ENCODE measurements around the gene HEATR5B.
"Not testable (repeated sequence)": the region's sequence is repeated elsewhere in the genome, so short reads cannot be mapped to it uniquely, and the experiment has no call there.

The HEATR5B gene

DNA sequence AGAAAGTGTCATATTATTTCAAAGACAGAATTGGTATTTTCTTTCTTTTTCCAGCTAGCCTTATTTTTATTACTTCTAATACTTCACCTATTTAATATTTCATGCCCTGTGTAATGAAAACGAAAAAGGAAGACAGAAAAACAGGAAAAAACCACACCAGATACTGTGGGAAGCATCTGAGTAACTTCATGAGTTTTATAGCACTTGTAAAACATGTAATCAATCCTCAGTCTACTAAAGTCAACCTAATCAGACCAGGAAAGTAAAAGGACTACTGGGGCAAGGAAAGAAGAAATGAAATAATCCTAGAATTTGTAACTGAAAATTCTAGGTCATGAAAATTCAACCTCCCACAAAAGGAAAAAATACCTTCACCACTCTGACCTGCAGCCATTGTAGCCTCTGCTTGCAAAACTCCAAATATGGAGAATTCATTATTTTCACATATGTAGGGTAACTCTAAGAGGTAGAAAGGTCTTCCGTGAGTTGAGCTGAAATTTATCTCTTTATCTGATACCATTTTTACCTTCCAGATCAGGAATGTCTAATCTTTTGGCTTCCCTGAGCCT lies 83.1 kb downstream of the HEATR5B start:
- Histone ChIP-seq H3K27ac (ENCODE audit: low read depth, low read length) (no peak overlapping the region), H3K36me3 (ENCODE audit: control insufficient read depth, low read length) (peaks cover 32% of the 10 kb centered on the region), H3K4me3 (ENCODE audit: low read length) (no peak overlapping the region), H3K9me2 (replicated peaks; ENCODE audit: control insufficient read depth, low read length) (no peaks in the 10 kb centered on the region), H3K4me2 (ENCODE audit: low read length) (no peak overlapping the region), H3K9me3 (ENCODE audit: control insufficient read depth, insufficient read depth, low read length) (no peaks in the 10 kb centered on the region), H3K79me2 (ENCODE audit: control insufficient read depth, low read length) (no peaks in the 10 kb centered on the region), H3F3A (ENCODE audit: control insufficient read depth, insufficient read depth) (no peaks in the 10 kb centered on the region), H3K27me3 (ENCODE audit: control insufficient read depth, low read length) (no peaks in the 10 kb centered on the region), H3K4me1 (ENCODE audit: control insufficient read depth, low read length) (0 out of 2 replicates have a peak, but pooled peaks cover 4% of the 10 kb centered on the region), H4K20me1 (ENCODE audit: control insufficient read depth, insufficient read depth, low read depth, low read length) (no peaks in the 10 kb centered on the region)
- TF ChIP-seq, protein P1, sequence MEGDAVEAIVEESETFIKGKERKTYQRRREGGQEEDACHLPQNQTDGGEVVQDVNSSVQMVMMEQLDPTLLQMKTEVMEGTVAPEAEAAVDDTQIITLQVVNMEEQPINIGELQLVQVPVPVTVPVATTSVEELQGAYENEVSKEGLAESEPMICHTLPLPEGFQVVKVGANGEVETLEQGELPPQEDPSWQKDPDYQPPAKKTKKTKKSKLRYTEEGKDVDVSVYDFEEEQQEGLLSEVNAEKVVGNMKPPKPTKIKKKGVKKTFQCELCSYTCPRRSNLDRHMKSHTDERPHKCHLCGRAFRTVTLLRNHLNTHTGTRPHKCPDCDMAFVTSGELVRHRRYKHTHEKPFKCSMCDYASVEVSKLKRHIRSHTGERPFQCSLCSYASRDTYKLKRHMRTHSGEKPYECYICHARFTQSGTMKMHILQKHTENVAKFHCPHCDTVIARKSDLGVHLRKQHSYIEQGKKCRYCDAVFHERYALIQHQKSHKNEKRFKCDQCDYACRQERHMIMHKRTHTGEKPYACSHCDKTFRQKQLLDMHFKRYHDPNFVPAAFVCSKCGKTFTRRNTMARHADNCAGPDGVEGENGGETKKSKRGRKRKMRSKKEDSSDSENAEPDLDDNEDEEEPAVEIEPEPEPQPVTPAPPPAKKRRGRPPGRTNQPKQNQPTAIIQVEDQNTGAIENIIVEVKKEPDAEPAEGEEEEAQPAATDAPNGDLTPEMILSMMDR (IDR thresholded peaks at IDR 0.05; ENCODE audit: low read depth, low read length, poor library complexity, severe bottlenecking) = no peak
- no peak for TF ChIP-seq EZH2phosphoT487 (IDR thresholded peaks at IDR 0.05; ENCODE audit: borderline replicate concordance, low read length)

DNA sequence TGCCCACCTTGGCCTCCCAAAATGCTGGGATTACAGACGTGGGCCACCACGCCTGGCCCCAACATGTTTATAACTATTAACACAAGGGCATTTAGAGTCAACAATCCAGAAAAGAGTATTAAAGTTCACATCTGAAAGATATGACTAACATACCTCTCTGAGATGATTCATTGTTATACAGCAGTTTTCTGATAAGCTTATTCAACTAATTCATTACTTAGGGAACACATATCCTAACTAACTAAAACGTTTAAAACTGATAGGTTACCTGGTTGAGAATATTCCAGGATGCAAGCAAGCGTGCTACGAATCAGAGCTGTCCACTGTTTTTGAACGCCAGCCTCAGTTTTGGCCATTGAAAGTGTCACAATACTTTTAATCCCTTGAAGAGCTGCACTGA lies 83.9 kb downstream of the HEATR5B start:
- no peaks in the 10 kb centered on the region for H3K9me2 ChIP-seq (replicated peaks; ENCODE audit: control insufficient read depth, low read length)
- no peaks in the 10 kb centered on the region for H4K20me1 ChIP-seq (ENCODE audit: control insufficient read depth, insufficient read depth, low read depth, low read length)
- H3K79me2 ChIP-seq (ENCODE audit: control insufficient read depth, low read length) = no peaks in the 10 kb centered on the region
- no peaks in the 10 kb centered on the region for H3F3A ChIP-seq (ENCODE audit: control insufficient read depth, insufficient read depth)
- no peak overlapping the region for H3K4me3 ChIP-seq (ENCODE audit: low read length)
- H3K27me3 ChIP-seq (ENCODE audit: control insufficient read depth, low read length) = no peaks in the 10 kb centered on the region
- H3K4me1 ChIP-seq (ENCODE audit: control insufficient read depth, low read length) = 0 out of 2 replicates have a peak, but pooled peaks cover 3% of the 10 kb centered on the region
- no peaks in the 10 kb centered on the region for H3K9me3 ChIP-seq (ENCODE audit: control insufficient read depth, insufficient read depth, low read length)
- peaks cover 29% of the 10 kb centered on the region for H3K36me3 ChIP-seq (ENCODE audit: control insufficient read depth, low read length)
- no peak for TF ChIP-seq EZH2phosphoT487 (IDR thresholded peaks at IDR 0.05; ENCODE audit: borderline replicate concordance, low read length)
- TF ChIP-seq, protein P1 (IDR thresholded peaks at IDR 0.05; ENCODE audit: low read depth, low read length, poor library complexity, severe bottlenecking) = no peak
- no peak overlapping the region for H3K27ac ChIP-seq (ENCODE audit: low read depth, low read length)
- no peak overlapping the region for H3K4me2 ChIP-seq (ENCODE audit: low read length)

DNA sequence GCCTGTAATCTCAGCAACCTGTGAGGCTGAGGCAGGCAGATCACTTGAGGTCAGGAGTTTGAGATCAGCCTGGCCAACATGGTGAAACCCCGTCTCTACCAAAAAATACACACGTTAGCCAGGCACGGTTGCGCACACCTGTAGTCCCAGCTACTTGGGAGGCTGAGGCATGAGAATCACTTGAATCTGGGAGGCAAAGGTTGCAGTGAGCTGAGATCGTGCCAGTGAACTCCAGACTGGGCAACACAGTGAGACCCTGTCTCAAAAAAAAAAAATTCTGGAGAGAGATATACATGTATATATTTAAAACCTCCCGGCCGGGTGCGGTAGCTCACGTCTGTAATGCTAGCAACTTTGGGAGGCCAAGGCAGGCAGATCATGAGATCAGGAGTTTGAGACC lies 84.8 kb downstream of the HEATR5B start:
- H3K36me3 ChIP-seq (ENCODE audit: control insufficient read depth, low read length) = peaks cover 20% of the 10 kb centered on the region
- not testable (repeated sequence) for H3K9me2 ChIP-seq (replicated peaks; ENCODE audit: control insufficient read depth, low read length); H3K4me3 ChIP-seq (ENCODE audit: low read length); H3F3A ChIP-seq (ENCODE audit: control insufficient read depth, insufficient read depth); H3K4me1 ChIP-seq (ENCODE audit: control insufficient read depth, low read length); H3K27me3 ChIP-seq (ENCODE audit: control insufficient read depth, low read length); H3K27ac ChIP-seq (ENCODE audit: low read depth, low read length); H3K79me2 ChIP-seq (ENCODE audit: control insufficient read depth, low read length); H4K20me1 ChIP-seq (ENCODE audit: control insufficient read depth, insufficient read depth, low read depth, low read length); H3K9me3 ChIP-seq (ENCODE audit: control insufficient read depth, insufficient read depth, low read length); H3K4me2 ChIP-seq (ENCODE audit: low read length)

DNA sequence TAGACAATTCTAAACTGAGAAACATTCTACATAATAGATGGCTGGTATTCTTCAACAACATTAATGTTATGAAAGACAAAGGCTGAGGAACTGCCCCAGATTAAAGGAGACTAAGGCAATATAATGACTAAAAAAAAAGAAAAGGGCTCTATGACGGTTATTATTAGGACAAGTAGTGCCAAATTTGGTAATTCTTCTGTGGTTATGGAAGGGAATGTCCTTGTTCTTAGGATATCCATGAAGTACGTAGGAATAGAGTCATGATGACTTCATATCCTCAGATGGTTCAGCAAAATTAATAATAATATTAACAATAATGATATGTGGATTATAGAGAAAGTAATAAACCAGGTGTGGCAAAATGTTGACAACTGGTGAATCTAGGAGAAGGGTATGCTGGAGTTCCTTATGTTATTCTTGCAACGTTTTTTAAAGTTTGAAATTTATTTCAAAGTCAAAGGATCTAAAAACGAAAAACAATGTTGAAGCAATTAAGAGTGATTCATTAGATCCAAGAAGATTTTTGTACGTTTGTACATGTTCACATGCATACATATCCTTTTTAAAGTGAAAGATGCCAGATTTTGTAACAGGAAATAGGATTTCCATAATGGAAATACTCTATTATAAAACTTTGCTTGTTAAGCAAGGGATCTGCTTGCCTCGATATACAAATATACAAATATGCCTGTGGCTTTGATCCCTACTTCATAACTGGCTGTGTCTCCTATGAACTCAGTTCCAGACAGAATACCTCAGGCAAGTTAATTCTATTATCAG lies 90.1 kb downstream of the HEATR5B start:
- H4K20me1 ChIP-seq (ENCODE audit: control insufficient read depth, insufficient read depth, low read depth, low read length) = no peaks in the 10 kb centered on the region
- no peaks in the 10 kb centered on the region for H3K4me1 ChIP-seq (ENCODE audit: control insufficient read depth, low read length)
- no peak for TF ChIP-seq EZH2phosphoT487 (IDR thresholded peaks at IDR 0.05; ENCODE audit: borderline replicate concordance, low read length)
- TF ChIP-seq, protein P1 (IDR thresholded peaks at IDR 0.05; ENCODE audit: low read depth, low read length, poor library complexity, severe bottlenecking) = no peak
- no peak overlapping the region for H3K27ac ChIP-seq (ENCODE audit: low read depth, low read length)
- H3F3A ChIP-seq (ENCODE audit: control insufficient read depth, insufficient read depth) = 0 out of 2 replicates have a peak, but pooled peaks cover 6% of the 10 kb centered on the region
- no peaks in the 10 kb centered on the region for H3K9me3 ChIP-seq (ENCODE audit: control insufficient read depth, insufficient read depth, low read length)
- H3K27me3 ChIP-seq (ENCODE audit: control insufficient read depth, low read length) = no peaks in the 10 kb centered on the region
- H3K36me3 ChIP-seq (ENCODE audit: control insufficient read depth, low read length) = peaks cover 8% of the 10 kb centered on the region
- H3K79me2 ChIP-seq (ENCODE audit: control insufficient read depth, low read length) = no peaks in the 10 kb centered on the region
- H3K9me2 ChIP-seq (replicated peaks; ENCODE audit: control insufficient read depth, low read length) = no peaks in the 10 kb centered on the region
- H3K4me3 ChIP-seq (ENCODE audit: low read length) = no peak overlapping the region
- H3K4me2 ChIP-seq (ENCODE audit: low read length) = no peak overlapping the region
